HepG2 (cell line): ENCODE data around the gene PLD2. TPM values are rescaled to one million over a fixed set of nuclear protein-coding genes. Genes with fewer than 3 reads are reported as not detected.

ENCODE experiments used
- ARNTL ChIP-seq: sonication (generic); formaldehyde crosslinking; IDR thresholded peaks from 2 replicates; pipeline ENCODE4 v1.4.0; 2020; ENCODE audit warnings: mild to moderate bottlenecking, missing genetic modification reagents
- ATF4 ChIP-seq, 2 experiments: fragments of 450-650 bp in 1 of 2; sonication (generic) in 1 of 2; formaldehyde crosslinking; IDR thresholded peaks; 2 replicates each; pipeline versions ENCODE4 v1.5.0 to v1.8.0; 2020 to 2022; ENCODE audit warnings: mild to moderate bottlenecking in 1 of 2, missing genetic modification reagents in 1 of 2
- CSRNP1 ChIP-seq: sonication (generic); formaldehyde crosslinking; IDR thresholded peaks from 2 replicates; pipeline ENCODE4 v1.8.1; 2023; ENCODE audit warnings: mild to moderate bottlenecking, missing genetic modification reagents
- GABPB1 ChIP-seq: IDR thresholded peaks from 2 replicates; pipeline ENCODE4 v1.6.1; 2016; ENCODE audit warnings: mild to moderate bottlenecking, missing genetic modification reagents, moderate library complexity, missing compliant biosample characterization
- GATAD2A ChIP-seq: IDR thresholded peaks from 2 replicates; pipeline ENCODE4 v1.6.1; 2016
- KMT2B ChIP-seq: IDR thresholded peaks from 2 replicates; pipeline ENCODE4 v1.6.1; 2016; ENCODE audit warnings: missing genetic modification reagents, missing compliant biosample characterization
- MIER2 ChIP-seq: IDR thresholded peaks from 2 replicates; pipeline ENCODE4 v1.6.1; 2016; ENCODE audit warnings: missing biosample characterization, missing genetic modification reagents
- POLR2G ChIP-seq: fragments of 200-400 bp; formaldehyde crosslinking; IDR thresholded peaks from 2 replicates; pipeline ENCODE4 v1.6.1; 2018; ENCODE audit warnings: mild to moderate bottlenecking, low read depth, low read length, moderate library complexity
- REPIN1 ChIP-seq: sonication (generic); formaldehyde crosslinking; IDR thresholded peaks from 2 replicates; pipeline ENCODE4 v1.8.0; 2022; ENCODE audit warnings: missing genetic modification reagents, low read depth, mild to moderate bottlenecking, borderline replicate concordance
- SAP130 ChIP-seq: IDR thresholded peaks from 2 replicates; pipeline ENCODE4 v1.6.1; 2016; ENCODE audit warnings: low read depth
- SP2 ChIP-seq: sonication (generic); formaldehyde crosslinking; IDR thresholded peaks from 2 replicates; pipeline ENCODE4 v1.5.1; 2020; ENCODE audit warnings: mild to moderate bottlenecking, missing genetic modification reagents
- ZBTB20 ChIP-seq: sonication (generic); formaldehyde crosslinking; IDR thresholded peaks from 2 replicates; pipeline ENCODE4 v1.8.1; 2023; ENCODE audit warnings: missing genetic modification reagents, low read depth, mild to moderate bottlenecking, borderline replicate concordance
- ZC3H13 ChIP-seq: sonication (generic); formaldehyde crosslinking; IDR thresholded peaks from 2 replicates; pipeline ENCODE4 v1.8.1; 2023; ENCODE audit warnings: mild to moderate bottlenecking, missing genetic modification reagents, moderate library complexity
- ZMYM4 ChIP-seq: sonication (generic); formaldehyde crosslinking; IDR thresholded peaks from 2 replicates; pipeline ENCODE4 v1.8.1; 2023; ENCODE audit warnings: mild to moderate bottlenecking, missing genetic modification reagents
- ZNF274 ChIP-seq: sonication (generic); formaldehyde crosslinking; IDR thresholded peaks from 2 replicates; pipeline ENCODE4 v1.5.1; 2020; ENCODE audit warnings: mild to moderate bottlenecking, missing genetic modification reagents
- ZNF383 ChIP-seq: sonication (generic); formaldehyde crosslinking; IDR thresholded peaks from 2 replicates; pipeline ENCODE4 v1.4.0; 2020; ENCODE audit warnings: missing genetic modification reagents, mild to moderate bottlenecking, borderline replicate concordance
- ZNF546 ChIP-seq: sonication (generic); formaldehyde crosslinking; conservative IDR thresholded peaks from 2 replicates; pipeline ENCODE4 v1.8.1; 2023; ENCODE audit warnings: mild to moderate bottlenecking, missing genetic modification reagents
- ZNF614 ChIP-seq: IDR thresholded peaks from 2 replicates; pipeline ENCODE4 v1.6.1; 2018; ENCODE audit warnings: missing biosample characterization, missing genetic modification reagents, inconsistent platforms, borderline replicate concordance
- ZNF792 ChIP-seq: IDR thresholded peaks from 2 replicates; pipeline ENCODE4 v1.6.1; 2016
- polyA plus RNA-seq, 8 experiments: library from polyadenylated mRNA; depleted of rRNA in 3 of 8; stranded (reverse) in 7 of 8; unstranded in 1 of 8; fragments of >200 nt; fragmentation: Illumina TruSeq in 4 of 8; extraction: Trizol in 4 of 8; gene quantifications; 2 replicates each; pipeline versions ENCODE4 v1.2.1 to v1.2.3, GENCODE V29; 2011 to 2016; ENCODE audit warnings: low read depth in 4 of 8, missing spikeins in 1 of 8, mixed read lengths in 1 of 8; ENCODE audit not compliant: insufficient read depth in 1 of 8
- total RNA-seq, 5 experiments: library from RNA; depleted of rRNA; stranded (reverse); fragments of >200 nt; fragmentation: Illumina TruSeq; extraction: Trizol; gene quantifications; 2 replicates each; pipeline ENCODE4 v1.2.3, GENCODE V29; 2016; ENCODE audit warnings: low read depth in 1 of 5
- TF ChIP-seq, protein P1 (sequence below), 2 experiments: sonication (generic) in 1 of 2; formaldehyde crosslinking in 1 of 2; IDR thresholded peaks; 2 replicates each; pipeline versions ENCODE4 v1.4.0 to v1.6.1; 2016 to 2020; ENCODE audit warnings: borderline replicate concordance in 1 of 2, low read depth in 1 of 2, mild to moderate bottlenecking in 1 of 2, missing genetic modification reagents in 1 of 2
- TF ChIP-seq, protein P2 (sequence below): sonication (generic); formaldehyde crosslinking; IDR thresholded peaks from 2 replicates; pipeline ENCODE4 v1.8.1; 2023; ENCODE audit warnings: mild to moderate bottlenecking, moderate library complexity, missing genetic modification reagents

PLD2 gene
- total and polyA plus RNA-seq, 2 of the 13 experiments (the other 11 are each of a cell fraction or from before 2014, with no cell fraction given) = 13.4 to 29.7 TPM

DNA sequence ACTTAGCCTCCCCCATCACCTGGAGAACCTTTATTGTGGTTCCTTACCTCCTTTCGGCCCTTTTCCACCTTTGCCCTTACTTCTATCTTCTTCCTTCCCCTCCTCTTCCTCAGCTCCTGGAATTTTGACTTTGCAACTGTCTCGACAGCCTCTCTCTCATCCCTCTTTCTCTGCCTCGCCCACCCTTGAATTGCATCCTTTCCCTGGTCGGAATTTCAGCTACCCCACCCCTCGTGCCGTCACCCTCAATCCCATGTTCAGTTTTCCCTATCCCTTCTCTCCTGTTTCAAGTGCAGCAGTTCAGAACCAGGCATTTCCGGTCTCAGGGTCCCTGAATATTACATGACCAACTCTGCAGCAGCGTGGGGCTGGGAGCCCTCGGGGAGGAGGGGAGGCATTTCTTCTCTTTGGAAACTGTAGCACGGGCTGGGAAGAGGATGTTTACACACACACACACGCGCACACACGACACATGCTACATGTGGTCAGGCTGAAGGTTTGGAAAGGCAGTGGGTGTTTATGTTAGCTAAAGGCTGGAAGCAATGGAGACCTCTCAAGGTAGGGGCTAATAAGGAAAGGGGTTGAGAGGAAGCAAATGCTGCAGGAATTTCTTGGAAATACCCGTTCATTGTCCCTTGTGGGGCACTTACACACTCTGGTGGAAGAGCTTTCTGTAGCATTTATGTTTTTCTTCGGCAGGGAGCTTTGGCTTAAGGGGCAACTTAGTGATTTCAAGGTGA lies 27.2 kb downstream of the PLD2 start (continued):
- TF ChIP-seq, protein P1, sequence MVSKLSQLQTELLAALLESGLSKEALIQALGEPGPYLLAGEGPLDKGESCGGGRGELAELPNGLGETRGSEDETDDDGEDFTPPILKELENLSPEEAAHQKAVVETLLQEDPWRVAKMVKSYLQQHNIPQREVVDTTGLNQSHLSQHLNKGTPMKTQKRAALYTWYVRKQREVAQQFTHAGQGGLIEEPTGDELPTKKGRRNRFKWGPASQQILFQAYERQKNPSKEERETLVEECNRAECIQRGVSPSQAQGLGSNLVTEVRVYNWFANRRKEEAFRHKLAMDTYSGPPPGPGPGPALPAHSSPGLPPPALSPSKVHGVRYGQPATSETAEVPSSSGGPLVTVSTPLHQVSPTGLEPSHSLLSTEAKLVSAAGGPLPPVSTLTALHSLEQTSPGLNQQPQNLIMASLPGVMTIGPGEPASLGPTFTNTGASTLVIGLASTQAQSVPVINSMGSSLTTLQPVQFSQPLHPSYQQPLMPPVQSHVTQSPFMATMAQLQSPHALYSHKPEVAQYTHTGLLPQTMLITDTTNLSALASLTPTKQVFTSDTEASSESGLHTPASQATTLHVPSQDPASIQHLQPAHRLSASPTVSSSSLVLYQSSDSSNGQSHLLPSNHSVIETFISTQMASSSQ (IDR thresholded peaks at IDR 0.05; ENCODE audit: low read depth) = peak; percentile 19; the same call in 1 of the 2 replicates
- TF ChIP-seq, protein P1 (CRISPR knock-in tag; IDR thresholded peaks at IDR 0.05; ENCODE audit: borderline replicate concordance) = no peak
- TF ChIP-seq REPIN1 = 0 out of 2 replicates have a peak, but pooled peaks have one; percentile 37
- TF ChIP-seq ZNF274 = 0 out of 2 replicates have a peak, but pooled peaks have one; percentile 2
- TF ChIP-seq SAP130 = peak; percentile 58
- 0 out of 4 replicates have a peak, but pooled peaks of 1 of the 2 experiments have one; percentile 16 for TF ChIP-seq ATF4 (CRISPR knock-in tag; IDR thresholded peaks at IDR 0.05)
- TF ChIP-seq ARNTL = peak; percentile 37; the same call in 1 of the 2 replicates
- 0 out of 2 replicates have a peak, but pooled peaks have one; percentile 8 for TF ChIP-seq ZC3H13 (CRISPR knock-in tag)
- no peak for TF ChIP-seq ZNF614 (CRISPR knock-in tag)
- peak; percentile 50; the same call in 1 of the 2 replicates for TF ChIP-seq ZBTB20 (CRISPR knock-in tag)
- peak; percentile 33; the same call in 1 of the 2 replicates for TF ChIP-seq SP2 (CRISPR knock-in tag)
- TF ChIP-seq, protein P2, sequence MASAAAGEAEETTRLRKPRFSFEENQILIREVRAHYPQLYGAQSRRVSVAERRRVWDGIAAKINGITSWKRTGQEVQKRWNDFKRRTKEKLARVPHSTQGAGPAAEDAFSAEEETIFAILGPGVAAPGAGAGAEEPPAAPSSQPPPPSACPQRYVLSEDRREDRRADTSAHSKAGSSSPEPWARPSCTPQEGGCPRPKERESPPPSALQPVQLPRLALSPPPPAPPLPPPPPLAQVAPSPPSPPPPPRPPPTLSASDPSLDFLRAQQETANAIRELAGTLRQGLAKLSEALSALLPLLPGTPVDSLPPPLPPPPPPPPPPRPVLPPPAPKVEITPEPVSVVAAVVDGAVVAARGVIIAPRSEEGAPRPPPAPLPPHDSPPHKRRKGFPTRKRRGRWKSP (CRISPR knock-in tag) = 0 out of 2 replicates have a peak, but pooled peaks have one; percentile 29
- 0 out of 2 replicates have a peak, but pooled peaks have one; percentile 1 for TF ChIP-seq ZNF546 (CRISPR knock-in tag)
- TF ChIP-seq ZNF792 = 0 out of 2 replicates have a peak, but pooled peaks have one; percentile 17
- TF ChIP-seq MIER2 (CRISPR knock-in tag) = 0 out of 2 replicates have a peak, but pooled peaks have one; percentile 18
- 0 out of 2 replicates have a peak, but pooled peaks have one; percentile 34 for TF ChIP-seq GATAD2A (CRISPR knock-in tag)
- TF ChIP-seq CSRNP1 = 0 out of 2 replicates have a peak, but pooled peaks have one; percentile 7
- TF ChIP-seq KMT2B (CRISPR knock-in tag) = 0 out of 2 replicates have a peak, but pooled peaks have one; percentile 22
- peak; percentile 1; the same call in 1 of the 2 replicates for TF ChIP-seq GABPB1 (CRISPR knock-in tag)
- no peak for TF ChIP-seq ZMYM4
- TF ChIP-seq ZNF383 (CRISPR knock-in tag) = peak; percentile 56; the same call in 1 of the 2 replicates
- TF ChIP-seq POLR2G = peak; percentile 59
